Measurements from ENCODE around the gene ZNF138.
"Not testable (repeated sequence)": the region's sequence is repeated elsewhere in the genome, so short reads cannot be mapped to it uniquely, and the experiment has no call there.

ZNF138 gene

GRCh38 chr7:64838691-64839090, 44.5 kb downstream of the ZNF138 start:
- DNase-seq (ENCODE audit: low spot score) = no peak

- DNase-seq (ENCODE audit: low spot score) = no peak
Observed at GRCh38 chr7:64839910-64840309, 45.7 kb downstream of the ZNF138 start.

- no peak for DNase-seq (ENCODE audit: low spot score)
Observed at GRCh38 chr7:64849250-64849923, 55.2 kb downstream of the ZNF138 start.

- DNase-seq (ENCODE audit: low spot score) = no peak
Observed at GRCh38 chr7:64849924-64850499, 55.8 kb downstream of the ZNF138 start.

- DNase-seq (ENCODE audit: low spot score) = no peak
Observed at GRCh38 chr7:64853679-64854078, 59.5 kb downstream of the ZNF138 start.

GRCh38 chr7:64854969-64855368, 60.7 kb downstream of the ZNF138 start:
- no peak for DNase-seq (ENCODE audit: low spot score)

- DNase-seq (ENCODE audit: low spot score) = no peak
Observed at GRCh38 chr7:64863021-64863420, 68.8 kb downstream of the ZNF138 start.

GRCh38 chr7:64863530-64863929, 69.3 kb downstream of the ZNF138 start:
- DNase-seq (ENCODE audit: low spot score) = not testable (repeated sequence)

- no peak for DNase-seq (ENCODE audit: low spot score)
Observed at GRCh38 chr7:64863969-64864368, 69.7 kb downstream of the ZNF138 start.

GRCh38 chr7:64867863-64868440, 73.7 kb downstream of the ZNF138 start:
- no peak for DNase-seq (ENCODE audit: low spot score)

- no peak for DNase-seq (ENCODE audit: low spot score)
Observed at GRCh38 chr7:64868499-64868898, 74.3 kb downstream of the ZNF138 start.

GRCh38 chr7:64869121-64869725, 75.0 kb downstream of the ZNF138 start:
- no peak for DNase-seq (ENCODE audit: low spot score)

- DNase-seq (ENCODE audit: low spot score) = no peak
Observed at GRCh38 chr7:64869912-64870562, 75.8 kb downstream of the ZNF138 start.

GRCh38 chr7:64870656-64871055, 76.4 kb downstream of the ZNF138 start:
- no peak for DNase-seq (ENCODE audit: low spot score)

GRCh38 chr7:64871761-64872160, 77.5 kb downstream of the ZNF138 start:
- DNase-seq (ENCODE audit: low spot score) = no peak

- no peak for DNase-seq (ENCODE audit: low spot score)
Observed at GRCh38 chr7:64872351-64873154, 78.3 kb downstream of the ZNF138 start.

- no peak for DNase-seq (ENCODE audit: low spot score)
Observed at GRCh38 chr7:64873155-64873500, 78.9 kb downstream of the ZNF138 start.

- DNase-seq (ENCODE audit: low spot score) = no peak
Observed at GRCh38 chr7:64873517-64873916, 79.3 kb downstream of the ZNF138 start.

- no peak for DNase-seq (ENCODE audit: low spot score)
Observed at GRCh38 chr7:64874114-64874513, 79.9 kb downstream of the ZNF138 start.

- no peak for DNase-seq (ENCODE audit: low spot score)
Observed at GRCh38 chr7:64874562-64875250, 80.5 kb downstream of the ZNF138 start.

- DNase-seq (ENCODE audit: low spot score) = no peak
Observed at GRCh38 chr7:64875258-64875657, 81.0 kb downstream of the ZNF138 start.

Data from CD4-positive, alpha-beta T cell treated with Interleukin-6 at 100 ng/mL for 8 hours (primary cell).